HEK293T (cell line): ENCODE measurements around the gene SERF2.

Experiments
- ARNT ChIP-seq: fragments of 450-650 bp; IDR thresholded peaks from 2 replicates; pipeline ENCODE4 v1.6.1; 2017; ENCODE audit warnings: mild to moderate bottlenecking
- BHLHE40 ChIP-seq: fragments of 450-650 bp; IDR thresholded peaks from 2 replicates; pipeline ENCODE4 v1.6.1; 2016; ENCODE audit warnings: mild to moderate bottlenecking, moderate library complexity, borderline replicate concordance
- FOXA1 ChIP-seq: fragments of 450-650 bp; IDR thresholded peaks from 2 replicates; pipeline ENCODE4 v1.6.1; 2016; ENCODE audit warnings: mild to moderate bottlenecking
- FOXM1 ChIP-seq: fragments of 450-650 bp; IDR thresholded peaks from 2 replicates; pipeline ENCODE4 v1.6.1; 2017; ENCODE audit warnings: mild to moderate bottlenecking, borderline replicate concordance
- HDGF ChIP-seq: fragments of 450-650 bp; IDR thresholded peaks from 2 replicates; pipeline ENCODE4 v1.6.1; 2017; ENCODE audit warnings: antibody characterized with exemption, borderline replicate concordance
- L3MBTL2 ChIP-seq: fragments of 450-650 bp; conservative IDR thresholded peaks from 2 replicates; pipeline ENCODE4 v1.6.1; 2016; ENCODE audit warnings: mild to moderate bottlenecking
- LEF1 ChIP-seq: fragments of 450-650 bp; IDR thresholded peaks from 2 replicates; pipeline ENCODE4 v1.6.1; 2017; ENCODE audit warnings: mild to moderate bottlenecking, borderline replicate concordance
- SP1 ChIP-seq: fragments of 450-650 bp; IDR thresholded peaks from 2 replicates; pipeline ENCODE4 v1.6.1; 2017
- SUZ12 ChIP-seq: fragments of 450-650 bp; IDR thresholded peaks from 2 replicates; pipeline ENCODE4 v1.6.1; 2016; ENCODE audit warnings: mild to moderate bottlenecking
- TARDBP ChIP-seq: fragments of 450-650 bp; IDR thresholded peaks from 2 replicates; pipeline ENCODE4 v1.6.1; 2016
- ZNF384 ChIP-seq: fragments of 450-650 bp; IDR thresholded peaks from 2 replicates; pipeline ENCODE4 v1.6.1; 2016
- TF ChIP-seq, protein P1 (sequence below): fragments of 450-650 bp; IDR thresholded peaks from 2 replicates; pipeline ENCODE4 v1.6.1; 2016

DNA sequence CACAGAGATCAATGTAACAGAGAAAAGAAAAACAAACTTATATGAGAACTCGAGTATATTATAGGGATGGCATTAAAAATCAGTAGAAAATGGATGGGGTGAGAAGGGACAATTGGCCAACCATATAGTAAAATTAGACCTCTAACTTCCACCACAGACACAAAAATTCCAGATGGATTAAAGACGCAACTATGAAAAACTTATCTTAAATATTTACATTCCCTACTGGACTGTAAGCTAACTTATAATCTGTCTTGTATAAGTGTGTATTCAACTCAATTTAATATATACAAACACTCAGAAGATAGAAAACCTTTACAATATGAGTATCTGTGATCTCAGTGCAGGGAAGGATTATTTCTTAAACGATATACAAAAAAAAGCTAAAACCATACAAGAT lies 29.4 kb downstream of the SERF2 start:
- TF ChIP-seq ARNT: no peak
- no peak for TF ChIP-seq L3MBTL2
- TF ChIP-seq HDGF: no peak
- no peak for TF ChIP-seq SP1
- TF ChIP-seq SUZ12: no peak
- TF ChIP-seq FOXA1: no peak
- TF ChIP-seq FOXM1: no peak
- no peak for TF ChIP-seq TARDBP
- TF ChIP-seq LEF1: no peak
- TF ChIP-seq ZNF384: no peak
- no peak for TF ChIP-seq BHLHE40
- TF ChIP-seq, protein P1, sequence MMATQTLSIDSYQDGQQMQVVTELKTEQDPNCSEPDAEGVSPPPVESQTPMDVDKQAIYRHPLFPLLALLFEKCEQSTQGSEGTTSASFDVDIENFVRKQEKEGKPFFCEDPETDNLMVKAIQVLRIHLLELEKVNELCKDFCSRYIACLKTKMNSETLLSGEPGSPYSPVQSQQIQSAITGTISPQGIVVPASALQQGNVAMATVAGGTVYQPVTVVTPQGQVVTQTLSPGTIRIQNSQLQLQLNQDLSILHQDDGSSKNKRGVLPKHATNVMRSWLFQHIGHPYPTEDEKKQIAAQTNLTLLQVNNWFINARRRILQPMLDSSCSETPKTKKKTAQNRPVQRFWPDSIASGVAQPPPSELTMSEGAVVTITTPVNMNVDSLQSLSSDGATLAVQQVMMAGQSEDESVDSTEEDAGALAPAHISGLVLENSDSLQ: no peak
